Mesendoderm (in vitro differentiated cells): ENCODE data around the gene TBC1D14.

Experiments
- DNase-seq: peaks from one replicate; pipeline ENCODE4 v3.0.0; 2013
- H2AK5ac ChIP-seq: 2 replicates; pipeline ENCODE4 v1.6.1; 2013; ENCODE audit warnings: low read length, inconsistent platforms
- H2BK120ac ChIP-seq: 2 replicates; pipeline ENCODE4 v1.6.1; 2013; ENCODE audit warnings: low read depth, mild to moderate bottlenecking, low read length, moderate library complexity, mixed read lengths
- H2BK15ac ChIP-seq: replicated peaks from 2 replicates; pipeline ENCODE4 v1.6.1; 2013; ENCODE audit warnings: low read depth, mild to moderate bottlenecking, moderate library complexity
- H2BK5ac ChIP-seq: 2 replicates; pipeline ENCODE4 v1.6.1; 2013; ENCODE audit warnings: low read length, inconsistent platforms
- H3K18ac ChIP-seq: 2 replicates; pipeline ENCODE4 v1.6.1; 2013; ENCODE audit warnings: mild to moderate bottlenecking, low read length, mixed read lengths
- H3K23ac ChIP-seq: one replicate; pipeline ENCODE4 v1.6.1; 2013; ENCODE audit warnings: low read length
- H3K27ac ChIP-seq: 2 replicates; pipeline ENCODE4 v1.5.1; 2013; ENCODE audit warnings: low read depth, mild to moderate bottlenecking, inconsistent platforms, low read length, moderate library complexity
- H3K27me3 ChIP-seq: 2 replicates; pipeline ENCODE4 v1.6.1; 2013; ENCODE audit warnings: low read length, control low read depth, mild to moderate bottlenecking, inconsistent platforms; ENCODE audit not compliant: insufficient read depth, poor library complexity
- H3K36me3 ChIP-seq: 2 replicates; pipeline ENCODE4 v1.6.1; 2013; ENCODE audit warnings: low read length, inconsistent platforms; ENCODE audit not compliant: control insufficient read depth, insufficient read depth
- H3K4ac ChIP-seq: one replicate; pipeline ENCODE4 v1.6.1; 2013; ENCODE audit warnings: low read depth, mild to moderate bottlenecking, low read length, moderate library complexity
- H3K4me1 ChIP-seq: 2 replicates; pipeline ENCODE4 v1.6.1; 2013; ENCODE audit warnings: low read depth, low read length, inconsistent platforms; ENCODE audit not compliant: control insufficient read depth
- H3K4me2 ChIP-seq: 2 replicates; pipeline ENCODE4 v1.6.1; 2013; ENCODE audit warnings: low read length
- H3K4me3 ChIP-seq: 2 replicates; pipeline ENCODE4 v1.5.1; 2013; ENCODE audit warnings: mild to moderate bottlenecking, low read length
- H3K56ac ChIP-seq: one replicate; pipeline ENCODE4 v1.6.1; 2013; ENCODE audit warnings: low read length
- H3K79me1 ChIP-seq: 2 replicates; pipeline ENCODE4 v1.6.1; 2013; ENCODE audit warnings: low read length, inconsistent platforms
- H3K79me2 ChIP-seq: 2 replicates; pipeline ENCODE4 v1.6.1; 2013; ENCODE audit warnings: mild to moderate bottlenecking, low read length; ENCODE audit not compliant: control insufficient read depth, insufficient read depth
- H3K9ac ChIP-seq: 2 replicates; pipeline ENCODE4 v1.6.1; 2013; ENCODE audit warnings: low read length, inconsistent platforms
- H4K5ac ChIP-seq: one replicate; pipeline ENCODE4 v1.6.1; 2013; ENCODE audit warnings: low read length
- H4K8ac ChIP-seq: one replicate; pipeline ENCODE4 v1.6.1; 2013; ENCODE audit warnings: low read depth, mild to moderate bottlenecking, control low read depth, low read length, moderate library complexity
- WGBS: extraction: QIAGEN DNeasy Blood & Tissue Kit; methylation state at CpG from one replicate; pipeline ENCODE4 v1.1.7; 2013; ENCODE audit warnings: low lambda C conversion rate, missing lambda C conversion rate; ENCODE audit not compliant: insufficient coverage; ENCODE audit errors: extremely low coverage; 5-methylcytosine and 5-hydroxymethylcytosine counted together

Gene TBC1D14

GRCh38 chr4:7068279-7068842 lies 158.7 kb downstream of the TBC1D14 start:
- H3K36me3 ChIP-seq: peaks cover 3% of the 10 kb centered on the region
- peaks cover 4% of the 10 kb centered on the region for H3K4me1 ChIP-seq
- peak overlapping the region; percentile 80 for H3K9ac ChIP-seq
- no peak overlapping the region for H3K27ac ChIP-seq
- no CpG with 5 or more reads among the region's 50 CpGs for WGBS
- H3K27me3 ChIP-seq: no peaks in the 10 kb centered on the region
- no peak overlapping the region for H2BK120ac ChIP-seq
- H2AK5ac ChIP-seq: no peak overlapping the region
- H3K4ac ChIP-seq: no peak overlapping the region
- no peak overlapping the region for H3K23ac ChIP-seq
- H3K79me2 ChIP-seq: peaks cover 18% of the 10 kb centered on the region
- H4K8ac ChIP-seq: no peak overlapping the region
- peaks cover 13% of the 10 kb centered on the region for H3K79me1 ChIP-seq
- H3K56ac ChIP-seq: peak overlapping the region; percentile 89
- H3K18ac ChIP-seq: peak overlapping the region; percentile 51
- peak overlapping the region; percentile 80 for H3K4me2 ChIP-seq
- H2BK5ac ChIP-seq: no peak overlapping the region
- H3K4me3 ChIP-seq: peak overlapping the region; percentile 54
- H2BK15ac ChIP-seq: no peak overlapping the region
- H4K5ac ChIP-seq: no peak overlapping the region
- DNase-seq: no peak

- no peak overlapping the region for H2BK5ac ChIP-seq
- peak overlapping the region; percentile 80 for H3K4me2 ChIP-seq
- H3K18ac ChIP-seq: no peak overlapping the region
- WGBS: no CpG with 5 or more reads among the region's 20 CpGs
- H3K4me1 ChIP-seq: peaks cover 4% of the 10 kb centered on the region
- H3K56ac ChIP-seq: peak overlapping the region; percentile 89
- H4K5ac ChIP-seq: no peak overlapping the region
- H2BK120ac ChIP-seq: no peak overlapping the region
- peak overlapping the region; percentile 80 for H3K9ac ChIP-seq
- H3K27ac ChIP-seq: no peak overlapping the region
- H3K79me2 ChIP-seq: peaks cover 18% of the 10 kb centered on the region
- no peak overlapping the region for H3K4me3 ChIP-seq
- no peak overlapping the region for H2AK5ac ChIP-seq
- peaks cover 13% of the 10 kb centered on the region for H3K79me1 ChIP-seq
- no peak overlapping the region for H3K23ac ChIP-seq
- H3K36me3 ChIP-seq: peaks cover 1% of the 10 kb centered on the region
- H4K8ac ChIP-seq: no peak overlapping the region
- H3K4ac ChIP-seq: no peak overlapping the region
- peak; percentile 54 for DNase-seq
- no peaks in the 10 kb centered on the region for H3K27me3 ChIP-seq
- no peak overlapping the region for H2BK15ac ChIP-seq
These were observed 159.3 kb downstream of the TBC1D14 start for GRCh38 chr4:7068883-7069282.

- Histone ChIP-seq H3K4ac (no peak overlapping the region), H3K27ac (no peak overlapping the region), H3K4me1 (peaks cover 4% of the 10 kb centered on the region), H3K4me3 (no peak overlapping the region), H3K23ac (no peak overlapping the region), H3K18ac (no peak overlapping the region), H3K36me3 (no peaks in the 10 kb centered on the region), H2BK15ac (no peak overlapping the region), H3K4me2 (no peak overlapping the region), H2AK5ac (no peak overlapping the region), H3K79me2 (peaks cover 14% of the 10 kb centered on the region), H4K5ac (no peak overlapping the region), H2BK120ac (no peak overlapping the region), H2BK5ac (no peak overlapping the region), H3K9ac (no peak overlapping the region), H4K8ac (no peak overlapping the region), H3K27me3 (no peaks in the 10 kb centered on the region), H3K56ac (no peak overlapping the region), H3K79me1 (peaks cover 10% of the 10 kb centered on the region)
- WGBS: no CpG with 5 or more reads among the region's 23 CpGs
- DNase-seq: peak; percentile 88
These were observed 161.3 kb downstream of the TBC1D14 start for GRCh38 chr4:7070729-7071511.

GRCh38 chr4:7073059-7073458 lies 163.4 kb downstream of the TBC1D14 start:
- no peak overlapping the region for H3K23ac ChIP-seq

GRCh38 chr4:7073526-7074390 lies 164.1 kb downstream of the TBC1D14 start:
- Histone ChIP-seq H3K4me2 (no peak overlapping the region), H3K9ac (no peak overlapping the region), H3K4ac (no peak overlapping the region), H4K8ac (no peak overlapping the region), H3K79me1 (no peaks in the 10 kb centered on the region), H4K5ac (no peak overlapping the region), H3K27me3 (no peaks in the 10 kb centered on the region), H3K79me2 (no peaks in the 10 kb centered on the region), H3K23ac (no peak overlapping the region), H3K18ac (no peak overlapping the region), H3K4me3 (no peak overlapping the region), H2BK120ac (no peak overlapping the region), H3K27ac (no peak overlapping the region), H3K4me1 (no peaks in the 10 kb centered on the region), H2BK15ac (no peak overlapping the region), H2AK5ac (no peak overlapping the region), H3K36me3 (no peaks in the 10 kb centered on the region), H2BK5ac (no peak overlapping the region), H3K56ac (no peak overlapping the region)
- peak; percentile 87 for DNase-seq
- no CpG with 5 or more reads among the region's 18 CpGs for WGBS

More at GRCh38 chr4:7073059-7073458, 163.4 kb downstream of the TBC1D14 start:
- Histone ChIP-seq H4K8ac (no peak overlapping the region), H3K79me2 (no peaks in the 10 kb centered on the region), H3K79me1 (no peaks in the 10 kb centered on the region), H2BK5ac (no peak overlapping the region), H2BK120ac (no peak overlapping the region), H3K9ac (no peak overlapping the region), H3K4me2 (no peak overlapping the region), H4K5ac (no peak overlapping the region), H3K18ac (no peak overlapping the region), H2AK5ac (no peak overlapping the region), H2BK15ac (no peak overlapping the region), H3K27me3 (no peaks in the 10 kb centered on the region), H3K4ac (no peak overlapping the region), H3K36me3 (no peaks in the 10 kb centered on the region), H3K4me1 (no peaks in the 10 kb centered on the region), H3K56ac (no peak overlapping the region), H3K4me3 (no peak overlapping the region), H3K27ac (no peak overlapping the region)
- no peak for DNase-seq
- WGBS: no CpG with 5 or more reads among the region's 14 CpGs
